Right cardiac atrium (tissue), 5 donors: ENCODE data around the gene TLE7. TPM values are rescaled to one million over a fixed set of nuclear protein-coding genes. Genes with fewer than 3 reads are reported as not detected.

Experiments used
- ATAC-seq, 2 donors: fragments of 200-7000 bp; cut with Tn5 transposase; one replicate each; pipeline versions ENCODE4 v1.8.0 to v1.9.1; 2020; ENCODE audit warnings: moderate library complexity in 2 of 2, mild to moderate bottlenecking in 1 of 2
- DNase-seq, 3 donors: peaks; one replicate each; pipeline ENCODE4 v3.0.0-alpha.2; 2020
- H3K27ac ChIP-seq: one replicate; pipeline ENCODE4 v1.5.1; 2013; ENCODE audit warnings: mild to moderate bottlenecking, low read length, control low read depth, moderate library complexity
- H3K27me3 ChIP-seq: one replicate; pipeline ENCODE4 v1.6.1; 2013; ENCODE audit not compliant: control insufficient read depth, insufficient read depth
- H3K4me1 ChIP-seq: one replicate; pipeline ENCODE4 v1.6.1; 2013; ENCODE audit warnings: low read length; ENCODE audit not compliant: control insufficient read depth, insufficient read depth
- H3K4me3 ChIP-seq: one replicate; pipeline ENCODE4 v1.5.1; 2013; ENCODE audit warnings: low read length, control low read depth
- H3K9me3 ChIP-seq: one replicate; pipeline ENCODE4 v1.6.1; 2013; ENCODE audit warnings: low read length; ENCODE audit not compliant: control insufficient read depth
- WGBS: extraction: QIAGEN DNeasy Blood & Tissue Kit; methylation state at CpG from one replicate; pipeline ENCODE4 v1.1.7; 2013; 5-methylcytosine and 5-hydroxymethylcytosine counted together
- intact Hi-C, 4 donors: fragments of 100-400 bp; cut with DNase I; formaldehyde crosslinking; loops; one replicate each; pipeline versions ENCODE4 v1.11.0 to v1.14.0; 2022 to 2023
- polyA plus RNA-seq: library from polyadenylated mRNA; stranded (reverse); fragments of 200-250 nt; gene quantifications from one replicate; pipeline ENCODE4 v1.2.3, GENCODE V29; 2013
- total RNA-seq, 4 donors: library from RNA; stranded (reverse); fragmentation: NEBNext Ultra II Directional; extraction: Animal tissue kit (Norgen Biotek cat#: 25700); gene quantifications; one replicate each; pipeline ENCODE4 v1.2.1, GENCODE V29; 2021
- donor health status: healthy with polysubstance abuse.
- donor health status: DM: no; HTN: yes; CAD: no.
- donor health status: DM: no; HTN: no; CAD: no.
- donor health status: DM: no; HTN: yes; CAD: no; lungs with severe emphysema.
- donor health status: DM: yes; HTN: yes; CAD: no.

Gene TLE7
- total and polyA plus RNA-seq, 5 donors: not detected

GRCh38 chr16:71412270-71413160 lies 29.3 kb downstream of the TLE7 start:
- H3K27ac ChIP-seq: no peak overlapping the region
- WGBS: 10% methylated on average over 24 of the region's 24 CpGs
- H3K4me1 ChIP-seq: no peaks in the 10 kb centered on the region
- no peaks in the 10 kb centered on the region for H3K9me3 ChIP-seq
- ATAC-seq: peak; percentile 63 to 71
- intact Hi-C loops: loop anchor here in 3 of 4 donors (2.0 to 5.0 kb wide), 5 partner anchors 86 to 200 kb away; no protein-coding TSS in a partner anchor
- H3K27me3 ChIP-seq: no peaks in the 10 kb centered on the region
- peak; percentile 45 to 70 (median 69) for DNase-seq
- H3K4me3 ChIP-seq: no peak overlapping the region

DNA sequence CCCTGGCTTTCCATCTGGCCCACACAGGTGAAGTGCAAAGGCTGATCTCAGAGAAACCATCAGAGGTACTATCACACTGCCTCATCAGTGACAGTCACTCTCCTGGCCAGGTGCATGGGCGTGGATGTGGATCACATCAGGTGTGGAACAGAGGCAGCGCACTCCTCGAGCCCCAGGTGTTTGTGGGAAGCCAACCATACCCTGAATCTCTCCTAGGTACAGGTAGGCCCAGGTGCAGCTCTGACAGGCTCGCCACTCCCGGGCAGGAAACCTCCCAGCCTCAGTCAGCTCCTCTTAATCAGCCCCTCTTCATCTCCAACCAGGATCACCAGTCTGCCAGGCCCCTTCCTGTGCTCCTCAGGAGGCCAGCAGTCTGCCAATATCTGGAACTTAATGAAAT lies 31.7 kb downstream of the TLE7 start:
- H3K27me3 ChIP-seq: no peaks in the 10 kb centered on the region
- WGBS: 79% methylated on average over 5 of the region's 5 CpGs

DNA sequence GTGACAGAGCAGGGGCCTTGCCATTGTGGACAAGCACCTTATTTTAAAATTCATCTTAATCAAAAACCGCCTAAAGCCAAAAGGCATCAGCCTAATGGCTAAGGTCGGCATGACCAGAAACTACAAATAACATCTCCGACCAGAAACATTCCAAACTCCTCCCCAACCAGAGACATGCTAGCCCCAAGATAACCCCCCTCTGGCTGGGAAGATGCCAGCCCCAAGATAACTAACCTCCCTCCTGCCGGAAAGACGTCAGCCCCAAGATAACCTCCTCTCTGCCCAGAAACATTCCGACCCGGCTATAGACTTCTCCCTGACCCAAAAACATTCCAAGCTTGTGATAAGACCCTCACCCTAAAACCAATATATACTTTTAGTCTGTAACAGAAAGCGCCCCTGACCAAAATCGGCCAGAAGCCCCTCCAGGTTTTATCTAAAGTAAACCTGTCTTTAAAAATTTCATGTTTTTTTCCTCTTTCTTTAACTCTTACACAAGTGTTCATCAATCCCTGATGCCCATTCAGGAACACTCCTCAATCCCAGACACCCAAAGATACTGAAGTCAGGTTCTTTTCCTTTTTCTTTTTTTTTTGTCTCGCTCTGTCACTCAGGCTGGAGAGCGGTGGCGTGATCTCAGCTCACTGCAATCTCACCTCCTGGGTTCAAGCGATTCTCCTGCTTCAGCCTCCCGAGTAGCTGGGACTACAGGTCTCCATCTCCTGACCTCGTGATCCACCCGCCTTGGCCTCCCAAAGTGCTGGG lies 32.7 kb downstream of the TLE7 start:
- H3K27me3 ChIP-seq: no peaks in the 10 kb centered on the region
- intact Hi-C loops: no loop called here
- H3K27ac ChIP-seq: no peak overlapping the region
- no peaks in the 10 kb centered on the region for H3K4me1 ChIP-seq
- no peak overlapping the region for H3K4me3 ChIP-seq
- 28% methylated on average over 16 of the region's 16 CpGs for WGBS
- H3K9me3 ChIP-seq: no peaks in the 10 kb centered on the region
- ATAC-seq (peak; percentile 46 to 81), DNase-seq (peak in 2 of 3 donors; percentile 44 to 68)

More for the DNA sequence above, 31.7 kb downstream of the TLE7 start:
- Histone ChIP-seq H3K27ac (no peak overlapping the region), H3K4me3 (no peak overlapping the region), H3K4me1 (no peaks in the 10 kb centered on the region), H3K9me3 (no peaks in the 10 kb centered on the region)
- DNase-seq (no peak), ATAC-seq (no peak)
- intact Hi-C loops: loop anchor here in 2 of 4 donors (5.0 kb wide), 2 partner anchors 92 to 202 kb away; no protein-coding TSS in a partner anchor

GRCh38 chr16:71408536-71408935 lies 33.3 kb downstream of the TLE7 start:
- Histone ChIP-seq H3K4me1 (no peaks in the 10 kb centered on the region), H3K27ac (no peak overlapping the region), H3K27me3 (no peaks in the 10 kb centered on the region), H3K4me3 (no peak overlapping the region), H3K9me3 (no peaks in the 10 kb centered on the region)
- 47% methylated on average over 3 of the region's 3 CpGs for WGBS
- no peak for DNase-seq
- intact Hi-C loops: no loop called here
- ATAC-seq: no peak

DNA sequence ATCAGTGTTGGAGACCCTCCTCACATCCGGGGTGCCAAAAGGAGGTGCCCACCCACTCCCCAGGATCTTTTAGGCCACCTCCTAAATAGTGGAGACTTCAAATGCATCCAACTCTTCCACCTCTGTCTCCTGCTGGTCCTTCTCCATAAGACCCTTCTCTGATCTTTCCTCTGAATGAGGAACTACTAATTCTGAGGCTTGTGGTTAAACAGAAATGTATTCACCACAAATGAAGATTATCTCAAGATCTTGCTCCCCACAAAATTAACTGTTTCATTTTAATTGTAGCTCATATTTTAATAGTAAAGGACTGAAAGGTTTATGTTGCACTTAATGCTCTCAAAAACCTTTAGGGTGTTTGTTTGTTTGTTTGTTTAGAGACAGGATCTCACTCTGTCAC lies 34.1 kb downstream of the TLE7 start:
- H3K4me3 ChIP-seq: no peak overlapping the region
- no peak overlapping the region for H3K27ac ChIP-seq
- intact Hi-C loops: no loop called here
- WGBS: 74% methylated on average over 1 of the region's 1 CpG
- ATAC-seq (no peak), DNase-seq (no peak)
- no peaks in the 10 kb centered on the region for H3K27me3 ChIP-seq
- no peaks in the 10 kb centered on the region for H3K9me3 ChIP-seq
- no peaks in the 10 kb centered on the region for H3K4me1 ChIP-seq

DNA sequence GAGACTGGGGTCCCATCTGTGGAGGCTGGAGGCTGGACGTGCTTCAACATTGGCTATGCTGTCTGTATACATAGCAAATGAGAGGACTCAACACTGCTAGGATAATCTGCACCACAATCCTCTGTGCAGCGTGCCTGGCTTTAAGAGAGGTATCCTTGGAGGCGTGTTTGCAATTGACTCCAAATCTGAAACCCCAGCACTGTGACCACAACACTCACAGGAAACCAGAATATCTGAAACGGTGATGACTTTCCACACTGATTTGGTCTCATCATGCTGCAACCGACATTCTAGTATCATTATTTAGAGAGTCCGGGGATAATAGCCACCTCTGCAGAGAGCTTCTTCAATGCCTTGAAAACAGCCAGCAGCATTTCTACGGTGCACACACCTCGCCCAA lies 35.1 kb downstream of the TLE7 start:
- H3K27me3 ChIP-seq: no peaks in the 10 kb centered on the region
- H3K9me3 ChIP-seq: no peaks in the 10 kb centered on the region
- no peak overlapping the region for H3K4me3 ChIP-seq
- no peak for ATAC-seq
- DNase-seq: no peak
- WGBS: 61% methylated on average over 8 of the region's 8 CpGs
- intact Hi-C loops: no loop called here
- H3K4me1 ChIP-seq: no peaks in the 10 kb centered on the region
- H3K27ac ChIP-seq: no peak overlapping the region

GRCh38 chr16:71406316-71406715 lies 35.5 kb downstream of the TLE7 start:
- Histone ChIP-seq H3K27me3 (no peaks in the 10 kb centered on the region), H3K9me3 (no peaks in the 10 kb centered on the region), H3K27ac (no peak overlapping the region), H3K4me1 (no peaks in the 10 kb centered on the region), H3K4me3 (no peak overlapping the region)
- WGBS: 82% methylated on average over 5 of the region's 5 CpGs
- no peak for DNase-seq
- no peak for ATAC-seq
- intact Hi-C loops: no loop called here

- ATAC-seq: no peak
- Histone ChIP-seq H3K4me3 (no peak overlapping the region), H3K27me3 (no peaks in the 10 kb centered on the region), H3K4me1 (no peaks in the 10 kb centered on the region), H3K27ac (no peak overlapping the region), H3K9me3 (no peaks in the 10 kb centered on the region)
- no peak for DNase-seq
- intact Hi-C loops: no loop called here
- 77% methylated on average over 4 of the region's 4 CpGs for WGBS
These were observed 37.5 kb downstream of the TLE7 start for GRCh38 chr16:71404364-71404763.

- no peaks in the 10 kb centered on the region for H3K4me1 ChIP-seq
- no peaks in the 10 kb centered on the region for H3K9me3 ChIP-seq
- DNase-seq: no peak
- ATAC-seq: no peak
- intact Hi-C loops: no loop called here
- WGBS: 49% methylated on average over 11 of the region's 11 CpGs
- H3K27ac ChIP-seq: no peak overlapping the region
- no peaks in the 10 kb centered on the region for H3K27me3 ChIP-seq
- no peak overlapping the region for H3K4me3 ChIP-seq
These were observed 39.2 kb downstream of the TLE7 start for GRCh38 chr16:71402674-71403073.

DNA sequence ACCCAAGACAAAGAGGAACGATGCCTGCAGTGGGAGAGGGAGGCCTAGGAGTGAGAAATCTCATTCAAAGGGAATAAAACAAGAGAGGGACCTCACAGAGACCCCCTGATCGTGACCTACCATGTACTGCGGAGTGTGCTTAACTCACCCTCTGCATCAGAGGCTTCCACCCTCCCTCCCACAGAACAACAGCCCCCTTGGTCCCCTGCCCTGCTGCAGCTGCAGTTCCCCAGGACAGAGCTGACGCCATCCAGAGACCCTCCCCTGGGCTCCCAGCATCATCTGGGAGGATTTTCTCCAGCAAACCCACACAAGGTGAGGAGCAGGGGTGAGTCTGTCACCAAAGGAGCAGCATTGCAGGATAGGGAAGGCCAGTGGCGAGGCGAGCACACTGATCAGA lies 39.8 kb downstream of the TLE7 start:
- DNase-seq (no peak), ATAC-seq (no peak)
- Histone ChIP-seq H3K4me1 (no peaks in the 10 kb centered on the region), H3K4me3 (no peak overlapping the region), H3K9me3 (no peaks in the 10 kb centered on the region), H3K27me3 (no peaks in the 10 kb centered on the region), H3K27ac (no peak overlapping the region)
- 67% methylated on average over 6 of the region's 6 CpGs for WGBS
- intact Hi-C loops: no loop called here
